Measurements from ENCODE around the gene NETO2.
"Not testable (repeated sequence)": the region's sequence is repeated elsewhere in the genome, so short reads cannot be mapped to it uniquely, and the experiment has no call there.

Gene NETO2

GRCh38 chr16:47143677-47144558 lies at the start of gene NETO2:
NETO2 (minus strand) TSS chr16:47143945; CDS start chr16:47143612, 333 bp downstream.
- peak; percentile 67 for DNase-seq

- no peak for DNase-seq
These were observed 38.6 kb upstream of the NETO2 start for GRCh38 chr16:47182318-47182717.

GRCh38 chr16:47181066-47181465 lies 37.3 kb upstream of the NETO2 start:
- DNase-seq, result not testable (repeated sequence)

- no peak for DNase-seq
These were observed 36.3 kb upstream of the NETO2 start for GRCh38 chr16:47180073-47180472.

GRCh38 chr16:47175152-47175551 lies 31.4 kb upstream of the NETO2 start:
- DNase-seq, result no peak

GRCh38 chr16:47162670-47163420 lies 19.1 kb upstream of the NETO2 start:
- DNase-seq, result no peak

- no peak for DNase-seq
These were observed 17.7 kb upstream of the NETO2 start for GRCh38 chr16:47161464-47161863.

- DNase-seq, result no peak
These were observed 16.7 kb upstream of the NETO2 start for GRCh38 chr16:47160422-47160821.

GRCh38 chr16:47158992-47159391 lies 15.2 kb upstream of the NETO2 start:
- DNase-seq, result no peak

GRCh38 chr16:47156680-47157215 lies 13.0 kb upstream of the NETO2 start:
- no peak for DNase-seq

GRCh38 chr16:47152501-47152900 lies 8.8 kb upstream of the NETO2 start:
- DNase-seq, result not testable (repeated sequence)

GRCh38 chr16:47150067-47150466 lies 6.3 kb upstream of the NETO2 start:
- DNase-seq, result no peak

GRCh38 chr16:47144559-47144877 lies 773 bp upstream of the NETO2 start:
- DNase-seq, result no peak

- peak; percentile 59 for DNase-seq
These were observed 696 bp downstream of the NETO2 start for GRCh38 chr16:47142821-47143676.

- DNase-seq, result no peak
These were observed 1.3 kb downstream of the NETO2 start for GRCh38 chr16:47142486-47142820.

- DNase-seq, result peak; percentile 77
These were observed 1.8 kb downstream of the NETO2 start for GRCh38 chr16:47141773-47142485.

GRCh38 chr16:47140686-47141085 lies 3.1 kb downstream of the NETO2 start:
- DNase-seq, result no peak

GRCh38 chr16:47139561-47140185 lies 4.1 kb downstream of the NETO2 start:
- DNase-seq, result no peak

GRCh38 chr16:47137925-47138324 lies 5.8 kb downstream of the NETO2 start:
- not testable (repeated sequence) for DNase-seq

- DNase-seq, result no peak
These were observed 7.5 kb downstream of the NETO2 start for GRCh38 chr16:47136099-47136842.

GRCh38 chr16:47134550-47134949 lies 9.2 kb downstream of the NETO2 start:
- no peak for DNase-seq
